Endodermal cell (in vitro differentiated cells): ENCODE data around the gene TMEM200C. TPM values are rescaled to one million over a fixed set of nuclear protein-coding genes. Genes with fewer than 3 reads are reported as not detected.

Experiments
- DNase-seq: peaks from one replicate; pipeline ENCODE4 v3.0.0-alpha.2; 2017
- H3K27ac ChIP-seq: 2 replicates; pipeline ENCODE4 v1.5.1; 2013; ENCODE audit warnings: mild to moderate bottlenecking, low read depth, low read length, moderate library complexity
- H3K27me3 ChIP-seq: 2 replicates; pipeline ENCODE4 v1.6.1; 2013; ENCODE audit warnings: mild to moderate bottlenecking, low read length, moderate library complexity; ENCODE audit not compliant: insufficient read depth, control insufficient read depth, poor library complexity, severe bottlenecking
- H3K36me3 ChIP-seq: 2 replicates; pipeline ENCODE4 v1.7.0; 2013; ENCODE audit warnings: mild to moderate bottlenecking, low read length, moderate library complexity; ENCODE audit not compliant: control insufficient read depth, insufficient read depth
- H3K4me1 ChIP-seq: one replicate; pipeline ENCODE4 v1.7.0; 2013; ENCODE audit warnings: low read length; ENCODE audit not compliant: control insufficient read depth, insufficient read depth
- H3K4me3 ChIP-seq: 2 replicates; pipeline ENCODE4 v1.5.1; 2013; ENCODE audit warnings: mild to moderate bottlenecking, low read length, moderate library complexity
- H3K9ac ChIP-seq: 2 replicates; pipeline ENCODE4 v1.6.1; 2013; ENCODE audit warnings: mild to moderate bottlenecking, low read length, moderate library complexity; ENCODE audit not compliant: poor library complexity, severe bottlenecking; ENCODE audit errors: extremely low read depth
- H3K9me3 ChIP-seq: 2 replicates; pipeline ENCODE4 v1.6.1; 2013; ENCODE audit warnings: mild to moderate bottlenecking, low read length, moderate library complexity; ENCODE audit not compliant: control insufficient read depth
- H3K27ac Mint-ChIP-seq: 2 replicates; pipeline ENCODE4 v1.8.0; 2020; ENCODE audit warnings: mixed read lengths
- H3K27me3 Mint-ChIP-seq: 2 replicates; pipeline ENCODE4 v1.8.0; 2021; ENCODE audit warnings: mild to moderate bottlenecking, mixed read lengths; ENCODE audit not compliant: insufficient read depth
- H3K36me3 Mint-ChIP-seq: 2 replicates; pipeline ENCODE4 v1.8.0; 2020; ENCODE audit warnings: low read depth, mixed read lengths
- H3K4me1 Mint-ChIP-seq: 2 replicates; pipeline ENCODE4 v1.8.0; 2020; ENCODE audit warnings: mixed read lengths
- H3K4me3 Mint-ChIP-seq: 2 replicates; pipeline ENCODE4 v1.8.0; 2020; ENCODE audit warnings: mild to moderate bottlenecking, moderate library complexity, mixed read lengths
- H3K9me3 Mint-ChIP-seq: 2 replicates; pipeline ENCODE4 v1.8.0; 2020; ENCODE audit warnings: mild to moderate bottlenecking, mixed read lengths
- WGBS, 2 experiments: methylation state at CpG; one replicate each; pipeline versions ENCODE4 v1.1.5 to v1.1.7; 2013; ENCODE audit warnings: missing lambda C conversion rate in 2 of 2, mixed read lengths in 1 of 2; ENCODE audit not compliant: insufficient coverage in 1 of 2, insufficient read length in 1 of 2; 5-methylcytosine and 5-hydroxymethylcytosine counted together
- total RNA-seq, 2 donors: library from RNA; stranded (reverse); fragmentation: NEBNext Ultra II Directional in 1 of 2; extraction: Animal tissue kit (Norgen Biotek cat#: 25700) in 1 of 2; gene quantifications; 2 replicates in 1 of 2; 3 replicates in 1 of 2; pipeline ENCODE4 v1.2.1, GENCODE V29; 2021
- TF ChIP-seq, protein P1 (sequence below): fragments of 200-600 bp; sonication (generic); conservative IDR thresholded peaks from 2 replicates; pipeline ENCODE4 v1.5.0; 2021; ENCODE audit warnings: antibody characterized with exemption, mild to moderate bottlenecking

The TMEM200C gene
- total RNA-seq, 2 donors from 2014 or later = 4.7 to 7.3 TPM

DNA sequence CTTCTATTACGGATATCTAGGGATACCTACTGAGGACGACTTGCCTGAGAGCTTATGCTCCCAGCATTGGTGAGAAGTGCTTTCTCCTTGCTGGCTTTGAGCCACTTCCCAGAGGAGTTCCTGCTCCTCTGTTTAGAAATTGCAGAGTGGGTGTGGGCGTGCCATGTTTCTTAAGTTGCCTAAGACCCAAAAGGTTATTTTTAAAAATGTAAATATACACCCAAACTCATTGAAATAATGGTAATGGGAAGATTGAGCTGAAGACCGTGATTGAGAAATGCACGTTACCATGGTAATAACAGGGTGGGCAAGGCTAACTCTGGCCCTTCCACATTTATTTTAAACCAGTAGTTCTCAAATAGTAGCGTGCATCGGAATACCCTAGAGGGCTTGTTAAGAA lies 17.2 kb upstream of the TMEM200C start:
- H3K9me3 Mint-ChIP-seq = no peaks in the 10 kb centered on the region

DNA sequence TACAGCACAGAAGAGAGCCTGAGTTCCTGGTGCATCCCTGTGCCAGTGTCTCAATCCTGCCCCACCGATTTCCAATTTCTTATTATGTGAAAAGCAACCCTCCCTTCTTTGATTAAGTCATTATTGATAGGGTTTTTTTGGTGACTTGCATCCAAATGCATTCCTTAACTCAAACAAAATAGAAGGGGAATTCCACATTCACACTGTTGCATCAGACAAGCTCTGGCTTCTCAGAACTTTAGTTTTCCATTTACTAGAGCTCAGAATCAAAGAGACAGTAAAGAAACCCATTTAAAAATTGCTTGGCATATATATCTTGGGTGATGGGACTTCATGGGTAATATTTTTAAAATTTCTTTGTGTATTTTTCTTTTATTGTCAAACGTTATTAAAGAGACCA lies 13.8 kb upstream of the TMEM200C start:
- Histone ChIP-seq H3K27me3 (no peaks in the 10 kb centered on the region), H3K4me3 (no peak overlapping the region), H3K9me3 (no peaks in the 10 kb centered on the region), H3K27ac (no peak overlapping the region), H3K4me1 (peaks cover 8% of the 10 kb centered on the region), H3K9ac (no peak overlapping the region), H3K36me3 (no peaks in the 10 kb centered on the region)
- 83% methylated on average over 1 of the region's 2 CpGs; no CpG with 5 or more reads in 1 of the 2 experiments for WGBS, 2 experiments
- Mint-ChIP-seq H3K27ac (no peak overlapping the region), H3K4me1 (peaks cover 19% of the 10 kb centered on the region), H3K4me3 (no peak overlapping the region), H3K27me3 (no peaks in the 10 kb centered on the region), H3K36me3 (no peaks in the 10 kb centered on the region), H3K9me3 (no peaks in the 10 kb centered on the region)
- TF ChIP-seq, protein P1, sequence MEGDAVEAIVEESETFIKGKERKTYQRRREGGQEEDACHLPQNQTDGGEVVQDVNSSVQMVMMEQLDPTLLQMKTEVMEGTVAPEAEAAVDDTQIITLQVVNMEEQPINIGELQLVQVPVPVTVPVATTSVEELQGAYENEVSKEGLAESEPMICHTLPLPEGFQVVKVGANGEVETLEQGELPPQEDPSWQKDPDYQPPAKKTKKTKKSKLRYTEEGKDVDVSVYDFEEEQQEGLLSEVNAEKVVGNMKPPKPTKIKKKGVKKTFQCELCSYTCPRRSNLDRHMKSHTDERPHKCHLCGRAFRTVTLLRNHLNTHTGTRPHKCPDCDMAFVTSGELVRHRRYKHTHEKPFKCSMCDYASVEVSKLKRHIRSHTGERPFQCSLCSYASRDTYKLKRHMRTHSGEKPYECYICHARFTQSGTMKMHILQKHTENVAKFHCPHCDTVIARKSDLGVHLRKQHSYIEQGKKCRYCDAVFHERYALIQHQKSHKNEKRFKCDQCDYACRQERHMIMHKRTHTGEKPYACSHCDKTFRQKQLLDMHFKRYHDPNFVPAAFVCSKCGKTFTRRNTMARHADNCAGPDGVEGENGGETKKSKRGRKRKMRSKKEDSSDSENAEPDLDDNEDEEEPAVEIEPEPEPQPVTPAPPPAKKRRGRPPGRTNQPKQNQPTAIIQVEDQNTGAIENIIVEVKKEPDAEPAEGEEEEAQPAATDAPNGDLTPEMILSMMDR = no peak
- no peak for DNase-seq

More for the DNA sequence above, 17.2 kb upstream of the TMEM200C start:
- DNase-seq = no peak
- TF ChIP-seq, protein P1 = no peak
- Histone ChIP-seq H3K9ac (no peak overlapping the region), H3K9me3 (no peaks in the 10 kb centered on the region), H3K27ac (no peak overlapping the region), H3K27me3 (no peaks in the 10 kb centered on the region), H3K4me3 (no peak overlapping the region), H3K36me3 (no peaks in the 10 kb centered on the region), H3K4me1 (no peaks in the 10 kb centered on the region)
- peaks cover 7% of the 10 kb centered on the region for H3K4me1 Mint-ChIP-seq
- H3K36me3 Mint-ChIP-seq = no peaks in the 10 kb centered on the region
- H3K27ac Mint-ChIP-seq = no peak overlapping the region
- no peak overlapping the region for H3K4me3 Mint-ChIP-seq
- no peaks in the 10 kb centered on the region for H3K27me3 Mint-ChIP-seq
- WGBS, 2 experiments = 83 to 93% methylated on average over 3 to 7 of the region's 7 CpGs

DNA sequence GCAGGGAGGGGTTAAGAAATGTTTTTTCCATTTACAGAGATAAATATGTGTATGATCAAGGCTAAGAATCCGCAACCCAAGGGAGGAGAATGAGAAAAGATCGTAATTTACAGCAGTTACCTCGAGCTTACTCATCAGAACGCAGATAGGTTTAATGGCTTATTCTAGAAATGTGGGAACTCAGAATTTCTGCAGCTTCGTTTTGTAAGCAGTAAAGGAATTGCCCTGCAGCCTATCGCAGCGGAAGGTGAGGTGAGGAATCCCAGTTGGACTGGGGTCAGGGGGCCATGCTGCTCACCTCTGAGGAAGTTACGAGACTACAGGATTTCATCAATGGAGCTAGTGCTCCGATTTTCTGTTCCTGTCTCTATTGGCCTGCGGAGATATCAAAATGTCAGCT lies 8.1 kb upstream of the TMEM200C start:
- no peaks in the 10 kb centered on the region for H3K27me3 ChIP-seq
- H3K36me3 Mint-ChIP-seq = no peaks in the 10 kb centered on the region

More for the DNA sequence above, 8.1 kb upstream of the TMEM200C start:
- TF ChIP-seq, protein P1 = no peak
- peaks cover 18% of the 10 kb centered on the region for H3K4me1 ChIP-seq
- Mint-ChIP-seq H3K4me1 (peaks cover 45% of the 10 kb centered on the region), H3K27me3 (peaks cover 2% of the 10 kb centered on the region), H3K27ac (no peak overlapping the region), H3K9me3 (no peaks in the 10 kb centered on the region), H3K4me3 (no peak overlapping the region)
- H3K9ac ChIP-seq = no peak overlapping the region
- H3K36me3 ChIP-seq = no peaks in the 10 kb centered on the region
- no peak overlapping the region for H3K27ac ChIP-seq
- WGBS, 2 experiments = 93 to 97% methylated on average over 10 of the region's 10 CpGs
- H3K9me3 ChIP-seq = no peaks in the 10 kb centered on the region
- no peak overlapping the region for H3K4me3 ChIP-seq
- no peak for DNase-seq
